OCI-LY1 (cell line): Measurements from ENCODE around the gene KIF19.

Experiments used
- H2AFZ ChIP-seq: fragments of 200-600 bp; sonication (generic), shearing (Covaris generic); 2 replicates; pipeline ENCODE4 v1.6.0; 2014; ENCODE audit warnings: antibody characterized with exemption, mild to moderate bottlenecking, low read length
- H3F3A ChIP-seq: fragments of 200-600 bp; sonication (generic), shearing (Covaris generic); 2 replicates; pipeline ENCODE4 v1.6.0; 2014; ENCODE audit warnings: mild to moderate bottlenecking, antibody characterized with exemption, low read length, moderate library complexity; ENCODE audit not compliant: insufficient read depth
- H3K27ac ChIP-seq: fragments of 200-600 bp; sonication (generic); 2 replicates; pipeline ENCODE4 v1.5.1; 2014; ENCODE audit warnings: low read length, mixed run types, mild to moderate bottlenecking, low read depth; ENCODE audit not compliant: poor library complexity, severe bottlenecking
- H3K27me3 ChIP-seq: fragments of 200-600 bp; sonication (generic); 2 replicates; pipeline ENCODE4 v1.6.0; 2014; ENCODE audit warnings: antibody characterized with exemption, mild to moderate bottlenecking, low read length, moderate library complexity; ENCODE audit not compliant: insufficient read depth
- H3K36me3 ChIP-seq: fragments of 200-600 bp; sonication (generic); 2 replicates; pipeline ENCODE4 v1.6.1; 2014; ENCODE audit warnings: mild to moderate bottlenecking, antibody characterized with exemption, low read length, moderate library complexity, mixed read lengths; ENCODE audit not compliant: insufficient read depth
- H3K4me1 ChIP-seq: fragments of 200-600 bp; sonication (generic); 2 replicates; pipeline ENCODE4 v1.5.1; 2014; ENCODE audit warnings: mild to moderate bottlenecking, low read length, moderate library complexity; ENCODE audit not compliant: insufficient read depth, severe bottlenecking
- H3K4me2 ChIP-seq: fragments of 200-600 bp; sonication (generic), shearing (Covaris generic); 2 replicates; pipeline ENCODE4 v1.6.1; 2014; ENCODE audit warnings: low read length
- H3K4me3 ChIP-seq: fragments of 200-600 bp; sonication (generic); 2 replicates; pipeline ENCODE4 v1.5.1; 2014; ENCODE audit warnings: low read length, low read depth, mild to moderate bottlenecking, mixed read lengths; ENCODE audit not compliant: poor library complexity, severe bottlenecking
- H3K79me2 ChIP-seq: fragments of 200-600 bp; shearing (Covaris generic); 2 replicates; pipeline ENCODE4 v1.6.1; 2016; ENCODE audit warnings: mixed run types, low read length, mixed read lengths; ENCODE audit not compliant: insufficient read depth
- H3K9ac ChIP-seq: fragments of 200-600 bp; sonication (generic), shearing (Covaris generic); 2 replicates; pipeline ENCODE4 v1.6.1; 2014; ENCODE audit warnings: mild to moderate bottlenecking, low read length, mixed read lengths
- H3K9me2 ChIP-seq: fragments of 200-600 bp; sonication (generic), shearing (Covaris generic); 2 replicates; pipeline ENCODE4 v1.6.1; 2014; ENCODE audit warnings: low read depth, mild to moderate bottlenecking, low read length, mixed read lengths
- H3K9me3 ChIP-seq: fragments of 200-600 bp; shearing (Covaris generic); 2 replicates; pipeline ENCODE4 v1.6.1; 2014; ENCODE audit warnings: low read length, mixed read lengths
- H4K20me1 ChIP-seq: fragments of 200-600 bp; sonication (generic), shearing (Covaris generic); 2 replicates; pipeline ENCODE4 v1.6.0; 2016; ENCODE audit warnings: mild to moderate bottlenecking, low read length; ENCODE audit not compliant: insufficient read depth
- EZH2 ChIP-seq: fragments of 200-600 bp; sonication (generic), shearing (Covaris generic); IDR thresholded peaks from 2 replicates; pipeline ENCODE4 v1.8.0; 2017; ENCODE audit warnings: borderline replicate concordance, mixed run types, mild to moderate bottlenecking, antibody characterized with exemption, low read length, moderate library complexity, mixed read lengths
- TF ChIP-seq, protein P1 (sequence below): fragments of 200-600 bp; sonication (generic), shearing (Covaris generic); IDR thresholded peaks from 2 replicates; pipeline ENCODE4 v1.5.1; 2017; ENCODE audit warnings: mild to moderate bottlenecking, antibody characterized with exemption, low read length, moderate library complexity, mixed read lengths

KIF19 gene

DNA sequence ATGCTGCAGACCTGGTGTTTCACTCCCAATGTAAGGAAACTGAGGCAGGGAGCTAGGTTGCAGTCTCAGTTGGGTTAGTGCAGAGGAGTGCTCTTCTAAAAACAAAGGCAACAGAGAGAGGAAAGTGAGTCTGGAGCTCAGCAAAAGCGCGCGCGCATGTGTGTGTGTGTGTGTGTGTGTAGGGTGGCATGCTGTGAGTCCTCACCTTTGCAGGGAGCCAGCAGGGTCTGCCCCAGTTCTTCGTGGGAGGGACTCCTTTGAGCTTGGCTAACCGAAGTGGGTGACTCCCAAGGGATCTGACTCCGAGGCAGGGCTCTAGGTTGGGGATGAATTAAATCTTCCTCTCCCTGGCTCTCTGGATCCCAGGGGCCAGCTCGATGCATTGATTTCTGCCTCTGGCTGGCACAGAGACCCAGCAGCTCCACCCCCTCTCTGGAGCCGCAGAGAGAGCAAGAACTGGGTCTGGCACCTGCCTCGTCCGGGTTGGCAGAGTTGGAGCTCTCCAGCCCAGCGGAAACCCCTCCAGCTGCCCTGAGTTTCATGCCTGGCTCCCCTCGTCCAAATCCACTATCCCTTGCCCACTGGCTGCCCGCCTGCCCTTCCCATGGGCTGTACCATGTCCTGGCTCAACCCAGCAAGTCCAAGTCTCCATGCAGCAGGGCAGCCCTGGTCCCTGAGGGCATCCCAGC lies 36.9 kb downstream of the KIF19 start:
- Histone ChIP-seq H2AFZ (no peak overlapping the region), H4K20me1 (no peaks in the 10 kb centered on the region)

DNA sequence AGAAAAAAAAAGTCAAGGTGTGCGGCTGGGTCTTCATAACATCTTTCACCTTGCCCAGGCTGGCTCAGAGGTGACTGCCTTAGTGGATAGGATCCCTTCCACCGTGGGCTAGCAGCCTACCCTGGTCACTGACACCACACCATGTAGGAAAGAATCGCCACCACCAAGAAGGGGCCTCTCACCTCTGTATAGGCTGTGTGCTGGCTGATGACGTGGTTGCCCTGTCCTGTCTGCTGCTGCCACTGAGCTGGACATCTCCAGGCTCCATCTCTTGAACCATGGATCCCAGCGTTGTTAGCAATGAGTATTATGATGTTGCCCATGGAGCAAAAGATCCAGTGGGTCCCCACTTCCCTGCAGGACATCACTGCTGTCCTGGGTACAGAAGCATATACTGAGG lies 41.2 kb downstream of the KIF19 start, which contains the start of gene GPR142:
Gene GPR142, plus strand, starts transcription at position 301 of the 400 bp plus-strand sequence. CDS start 2,035 bp downstream, outside the sequence.
- Histone ChIP-seq H3K79me2 (no peaks in the 10 kb centered on the region), H3K4me1 (no peaks in the 10 kb centered on the region), H3K9me2 (no peaks in the 10 kb centered on the region), H3K9me3 (no peaks in the 10 kb centered on the region), H4K20me1 (no peaks in the 10 kb centered on the region), H3K4me3 (no peak within 1 kb of the TSS), H2AFZ (no peak within 1 kb of the TSS), H3F3A (no peaks in the 10 kb centered on the region), H3K9ac (no peak within 1 kb of the TSS), H3K4me2 (no peak within 1 kb of the TSS), H3K36me3 (no peaks in the 10 kb centered on the region), H3K27me3 (no peaks in the 10 kb centered on the region), H3K27ac (no peak within 1 kb of the TSS)
- no peak for TF ChIP-seq EZH2
- TF ChIP-seq, protein P1, sequence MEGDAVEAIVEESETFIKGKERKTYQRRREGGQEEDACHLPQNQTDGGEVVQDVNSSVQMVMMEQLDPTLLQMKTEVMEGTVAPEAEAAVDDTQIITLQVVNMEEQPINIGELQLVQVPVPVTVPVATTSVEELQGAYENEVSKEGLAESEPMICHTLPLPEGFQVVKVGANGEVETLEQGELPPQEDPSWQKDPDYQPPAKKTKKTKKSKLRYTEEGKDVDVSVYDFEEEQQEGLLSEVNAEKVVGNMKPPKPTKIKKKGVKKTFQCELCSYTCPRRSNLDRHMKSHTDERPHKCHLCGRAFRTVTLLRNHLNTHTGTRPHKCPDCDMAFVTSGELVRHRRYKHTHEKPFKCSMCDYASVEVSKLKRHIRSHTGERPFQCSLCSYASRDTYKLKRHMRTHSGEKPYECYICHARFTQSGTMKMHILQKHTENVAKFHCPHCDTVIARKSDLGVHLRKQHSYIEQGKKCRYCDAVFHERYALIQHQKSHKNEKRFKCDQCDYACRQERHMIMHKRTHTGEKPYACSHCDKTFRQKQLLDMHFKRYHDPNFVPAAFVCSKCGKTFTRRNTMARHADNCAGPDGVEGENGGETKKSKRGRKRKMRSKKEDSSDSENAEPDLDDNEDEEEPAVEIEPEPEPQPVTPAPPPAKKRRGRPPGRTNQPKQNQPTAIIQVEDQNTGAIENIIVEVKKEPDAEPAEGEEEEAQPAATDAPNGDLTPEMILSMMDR = no peak

More for the DNA sequence above, 36.9 kb downstream of the KIF19 start:
- no peak overlapping the region for H3K4me2 ChIP-seq
- H3K9ac ChIP-seq = no peak overlapping the region
- H3K36me3 ChIP-seq = no peaks in the 10 kb centered on the region
- H3K9me2 ChIP-seq = no peaks in the 10 kb centered on the region
- H3K27me3 ChIP-seq = no peaks in the 10 kb centered on the region
- no peak overlapping the region for H3K27ac ChIP-seq
- H3K4me3 ChIP-seq = no peak overlapping the region
- no peaks in the 10 kb centered on the region for H3K79me2 ChIP-seq
- no peaks in the 10 kb centered on the region for H3K4me1 ChIP-seq
- H3K9me3 ChIP-seq = no peaks in the 10 kb centered on the region
- TF ChIP-seq, protein P1 = no peak
- no peak for TF ChIP-seq EZH2
- no peaks in the 10 kb centered on the region for H3F3A ChIP-seq

- no peak overlapping the region for H3K4me2 ChIP-seq
These were observed 42.5 kb downstream of the KIF19 start for GRCh38 chr17:74368341-74369081.

More at GRCh38 chr17:74368341-74369081, 42.5 kb downstream of the KIF19 start:
- H3K27me3 ChIP-seq = no peaks in the 10 kb centered on the region
- no peak overlapping the region for H3K9ac ChIP-seq
- no peaks in the 10 kb centered on the region for H3K36me3 ChIP-seq
- TF ChIP-seq, protein P1 = peak; percentile 83
- no peak for TF ChIP-seq EZH2
- no peaks in the 10 kb centered on the region for H3K9me3 ChIP-seq
- no peaks in the 10 kb centered on the region for H3F3A ChIP-seq
- no peaks in the 10 kb centered on the region for H3K79me2 ChIP-seq
- no peaks in the 10 kb centered on the region for H3K9me2 ChIP-seq
- H3K27ac ChIP-seq = no peak overlapping the region
- H4K20me1 ChIP-seq = no peaks in the 10 kb centered on the region
- H2AFZ ChIP-seq = no peak overlapping the region
- no peak overlapping the region for H3K4me3 ChIP-seq
- H3K4me1 ChIP-seq = no peaks in the 10 kb centered on the region
